ENCODE results near the gene TMEM63B.

DNA sequence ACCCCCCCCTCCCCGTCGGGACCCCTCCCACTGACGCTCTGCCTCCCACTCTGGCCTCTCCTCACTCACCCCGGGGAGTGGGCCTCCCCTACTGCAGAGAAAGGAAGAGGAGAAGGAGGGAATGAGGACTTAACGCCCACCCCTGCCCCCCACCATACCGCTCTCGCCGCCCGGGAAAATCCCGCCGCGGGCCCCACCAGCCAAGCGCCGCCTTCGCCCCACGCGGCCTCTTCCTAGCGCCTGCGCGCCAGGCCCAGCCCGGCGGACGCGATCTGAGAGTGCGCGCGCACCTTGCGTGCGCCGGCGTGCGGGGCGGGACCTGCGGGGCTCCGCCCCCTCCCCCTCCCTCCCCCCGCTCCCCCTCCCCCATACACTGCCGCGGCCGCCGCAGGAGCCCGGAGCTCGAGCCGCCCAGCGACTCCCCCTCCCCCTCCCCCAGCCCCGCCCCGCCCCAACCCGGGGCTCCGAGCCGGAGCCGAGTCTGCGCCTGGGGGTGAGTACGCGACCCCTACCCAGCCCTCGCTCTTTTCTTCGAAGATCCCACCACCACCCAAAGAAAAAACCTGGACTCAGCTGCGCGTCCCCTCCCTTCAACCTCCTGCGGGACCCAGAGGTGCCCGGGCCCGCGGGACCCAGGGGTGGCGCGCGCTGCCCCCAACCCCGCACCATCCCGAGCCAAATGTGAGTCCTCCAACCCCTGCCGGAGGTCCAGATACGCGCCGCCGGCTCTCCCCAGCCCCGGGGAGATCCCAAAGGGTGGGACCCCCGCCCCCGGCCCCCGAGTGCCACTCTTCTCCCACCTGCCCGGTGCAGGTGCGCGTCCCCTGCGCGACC lies at the start of gene TMEM63B, which contains the start of gene MRPL14:
- TF ChIP-seq, protein P1, sequence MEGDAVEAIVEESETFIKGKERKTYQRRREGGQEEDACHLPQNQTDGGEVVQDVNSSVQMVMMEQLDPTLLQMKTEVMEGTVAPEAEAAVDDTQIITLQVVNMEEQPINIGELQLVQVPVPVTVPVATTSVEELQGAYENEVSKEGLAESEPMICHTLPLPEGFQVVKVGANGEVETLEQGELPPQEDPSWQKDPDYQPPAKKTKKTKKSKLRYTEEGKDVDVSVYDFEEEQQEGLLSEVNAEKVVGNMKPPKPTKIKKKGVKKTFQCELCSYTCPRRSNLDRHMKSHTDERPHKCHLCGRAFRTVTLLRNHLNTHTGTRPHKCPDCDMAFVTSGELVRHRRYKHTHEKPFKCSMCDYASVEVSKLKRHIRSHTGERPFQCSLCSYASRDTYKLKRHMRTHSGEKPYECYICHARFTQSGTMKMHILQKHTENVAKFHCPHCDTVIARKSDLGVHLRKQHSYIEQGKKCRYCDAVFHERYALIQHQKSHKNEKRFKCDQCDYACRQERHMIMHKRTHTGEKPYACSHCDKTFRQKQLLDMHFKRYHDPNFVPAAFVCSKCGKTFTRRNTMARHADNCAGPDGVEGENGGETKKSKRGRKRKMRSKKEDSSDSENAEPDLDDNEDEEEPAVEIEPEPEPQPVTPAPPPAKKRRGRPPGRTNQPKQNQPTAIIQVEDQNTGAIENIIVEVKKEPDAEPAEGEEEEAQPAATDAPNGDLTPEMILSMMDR (conservative IDR thresholded peaks at IDR 0.05 in 1 of 2, IDR thresholded peaks at IDR 0.05 in 1 of 2; ENCODE audit: extremely low read depth in 1 of 2, insufficient read depth in 1 of 2, low read depth in 1 of 2, low read length in 2 of 2) = no peak
- no peak for TF ChIP-seq EZH2 (IDR thresholded peaks at IDR 0.05; ENCODE audit: borderline replicate concordance, low read length)

All from mammary epithelial cell (primary cell).